Superior temporal gyrus (tissue), 1 donor: Measurements from ENCODE around the gene SLC2A6.

Source experiments
- DNase-seq: peaks from one replicate; pipeline ENCODE4 v3.0.0-alpha.2; 2016; ENCODE audit errors: extremely low spot score

SLC2A6 gene

DNA sequence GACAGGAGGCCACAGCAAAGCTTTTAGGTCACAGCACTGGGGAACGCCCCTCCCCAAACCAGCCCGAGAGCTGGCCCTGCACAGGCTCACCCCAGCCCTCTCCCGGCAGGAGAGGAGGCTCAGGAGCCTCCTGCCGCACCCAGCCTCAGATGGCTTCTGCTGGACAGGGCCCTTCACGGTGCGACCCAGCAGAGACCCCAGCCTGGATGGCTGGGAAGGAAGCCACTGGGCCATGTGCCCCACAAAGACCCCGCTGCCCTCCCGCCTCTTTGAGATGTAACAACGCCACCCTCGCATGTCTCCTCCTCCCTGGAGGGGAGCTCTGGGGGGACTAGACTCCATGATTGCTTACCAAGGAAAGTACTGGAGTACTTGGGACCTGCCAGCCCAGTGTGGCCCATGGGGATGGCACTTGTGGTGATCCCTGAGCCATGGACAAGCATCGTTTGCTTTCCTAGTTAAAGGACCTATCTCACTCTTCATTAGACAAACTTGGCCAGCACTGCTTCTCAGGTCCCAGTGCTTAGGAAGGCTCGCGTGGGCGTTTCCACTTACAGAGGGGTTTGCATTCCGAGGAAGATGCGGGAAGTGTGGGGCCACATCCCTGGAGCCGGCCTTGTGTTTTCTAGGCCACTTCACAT lies 36.8 kb upstream of the SLC2A6 start:
- no peak for DNase-seq

DNA sequence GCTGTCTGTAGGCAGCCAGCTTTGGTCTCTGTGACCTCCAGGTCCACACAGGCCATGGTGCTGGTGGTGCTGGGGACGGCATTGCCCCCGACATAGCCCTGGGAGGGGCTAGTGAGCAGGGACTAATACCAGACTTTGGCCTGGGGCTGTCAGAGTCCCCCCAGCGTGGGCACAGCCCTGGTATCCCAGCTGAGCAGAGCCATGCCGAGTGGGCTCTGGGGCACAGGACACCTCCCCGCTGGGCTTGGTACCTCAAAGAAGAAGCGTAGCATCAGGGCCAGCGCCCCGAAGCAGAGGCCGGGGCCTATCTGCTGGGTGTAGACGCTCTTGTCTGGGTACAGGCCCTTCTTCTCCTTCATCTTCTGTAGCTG lies 36.3 kb upstream of the SLC2A6 start:
- no peak for DNase-seq

DNA sequence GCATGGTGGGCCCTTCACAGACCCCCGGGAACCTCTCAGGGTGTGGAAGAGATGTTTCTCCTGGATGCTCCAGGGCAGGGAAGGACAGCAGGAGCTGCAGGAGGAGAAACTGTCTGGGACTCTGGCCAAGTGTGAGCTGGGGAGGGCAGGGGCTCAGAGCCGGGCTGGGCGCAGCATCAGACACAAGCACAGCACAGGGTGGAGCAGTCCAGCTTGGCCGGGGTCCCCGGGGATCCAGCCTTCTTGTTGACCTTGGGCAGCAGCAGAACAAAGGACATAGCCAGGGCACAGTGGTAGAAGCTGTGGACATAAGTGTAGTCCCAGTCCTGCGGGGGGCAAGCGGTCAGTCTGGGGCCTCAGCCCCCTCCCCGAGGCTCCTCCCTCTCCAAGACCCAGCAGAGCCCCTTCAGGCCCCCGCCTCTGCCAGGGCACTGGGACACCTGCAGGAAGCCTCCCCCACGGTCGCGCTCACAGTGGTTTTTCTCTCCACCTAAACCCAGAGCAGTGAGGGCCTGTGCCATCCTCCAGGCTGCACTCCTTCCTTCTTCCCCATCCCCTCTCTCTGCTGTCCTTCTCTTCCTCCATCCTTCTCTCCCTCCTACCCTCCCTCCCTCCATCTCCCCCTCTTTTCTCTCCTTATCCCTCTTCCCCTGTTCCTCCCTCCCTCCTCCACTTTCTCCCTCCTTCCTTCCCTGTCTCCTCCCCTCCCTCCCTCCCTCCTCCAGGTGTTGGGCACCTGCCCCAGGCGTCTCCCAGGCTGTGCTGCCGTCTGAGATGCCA lies 35.8 kb upstream of the SLC2A6 start:
- peak; percentile 68 for DNase-seq

DNA sequence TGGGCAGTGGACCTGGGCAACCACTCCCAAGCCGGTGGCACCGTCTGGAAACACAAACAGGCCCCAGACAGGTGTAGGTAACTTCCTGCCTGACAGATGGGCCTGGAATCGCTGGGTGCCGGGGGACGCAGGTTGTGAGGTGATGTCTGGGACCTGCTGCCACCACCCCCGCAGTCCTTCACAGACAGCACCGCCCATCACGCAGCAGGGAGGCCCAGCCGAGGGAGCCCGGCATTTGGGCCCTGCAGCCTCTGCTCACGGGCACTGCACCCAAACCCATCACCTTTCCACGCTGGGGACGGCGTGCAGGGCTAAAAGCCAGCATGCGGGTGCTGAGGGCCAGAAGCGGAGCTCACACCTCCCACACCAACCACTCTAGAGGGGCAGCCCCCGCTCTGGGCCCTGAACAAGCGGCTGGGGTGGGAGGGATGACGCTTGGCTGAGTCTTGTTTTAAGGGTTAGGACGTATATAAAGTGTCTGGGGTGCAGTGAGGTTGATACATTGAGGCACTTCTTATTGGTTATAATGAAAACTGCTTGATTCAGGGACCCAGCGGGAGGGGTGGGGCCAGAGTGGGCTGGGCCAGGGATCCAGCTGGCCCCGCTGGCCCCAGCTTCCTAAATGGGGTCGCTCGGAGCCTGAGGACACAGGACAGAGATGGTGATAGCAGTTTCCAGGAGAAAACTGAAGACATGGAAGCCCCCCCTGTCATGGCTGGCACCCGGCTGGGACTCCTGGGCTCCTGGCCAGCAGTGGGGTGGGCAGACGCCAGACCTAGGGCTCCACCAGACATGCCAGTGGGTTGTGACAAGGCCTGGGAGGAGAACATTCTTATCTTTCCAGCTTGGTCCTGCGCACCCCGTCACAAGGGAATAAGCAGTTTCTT lies 34.6 kb upstream of the SLC2A6 start:
- no peak for DNase-seq

DNA sequence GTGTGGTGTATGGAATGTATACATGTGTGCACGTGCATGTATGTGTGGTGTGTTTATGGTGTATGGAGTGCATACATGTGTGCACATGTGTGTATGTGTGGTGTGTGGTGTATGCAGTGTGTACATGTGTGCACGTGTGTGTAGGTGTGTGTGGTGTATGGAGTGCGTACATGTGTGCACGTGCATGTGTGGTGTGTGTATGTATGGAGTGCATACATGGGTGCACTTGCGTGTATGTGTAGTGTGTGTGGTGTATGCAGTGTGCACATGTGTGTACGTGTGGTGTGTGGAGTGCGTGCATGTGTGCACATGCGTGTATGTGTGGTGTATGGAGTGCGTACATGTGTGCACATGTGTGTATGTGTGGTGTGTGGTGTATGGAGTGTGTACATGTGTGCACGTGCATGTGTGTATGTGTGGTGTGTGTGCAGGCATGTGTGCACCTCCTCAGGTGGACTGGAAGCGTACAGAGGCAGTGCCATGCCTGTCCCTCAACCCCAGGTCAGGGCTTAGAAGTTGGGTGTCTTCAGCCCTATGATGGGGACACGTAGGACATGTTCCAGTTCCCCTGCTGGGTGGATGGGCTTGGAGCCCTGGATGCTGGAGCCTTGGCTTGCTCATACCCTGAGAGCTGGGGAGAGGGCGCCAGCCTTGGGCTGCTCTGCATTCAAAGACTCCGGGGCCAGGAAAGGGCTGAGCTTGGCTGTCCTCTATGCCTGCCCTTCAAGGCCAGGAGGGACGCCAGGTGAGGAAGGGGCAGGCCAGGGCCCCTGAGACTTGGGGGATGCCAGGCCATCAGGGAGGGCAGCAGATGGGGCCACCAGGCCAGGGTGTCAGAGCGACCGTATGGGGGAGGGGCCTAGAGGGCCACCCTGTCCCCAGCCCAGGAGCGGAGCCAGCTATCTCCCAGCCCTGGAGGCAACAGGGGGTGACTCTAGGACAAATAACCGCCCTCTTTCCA lies 33.6 kb upstream of the SLC2A6 start:
- DNase-seq, result no peak

DNA sequence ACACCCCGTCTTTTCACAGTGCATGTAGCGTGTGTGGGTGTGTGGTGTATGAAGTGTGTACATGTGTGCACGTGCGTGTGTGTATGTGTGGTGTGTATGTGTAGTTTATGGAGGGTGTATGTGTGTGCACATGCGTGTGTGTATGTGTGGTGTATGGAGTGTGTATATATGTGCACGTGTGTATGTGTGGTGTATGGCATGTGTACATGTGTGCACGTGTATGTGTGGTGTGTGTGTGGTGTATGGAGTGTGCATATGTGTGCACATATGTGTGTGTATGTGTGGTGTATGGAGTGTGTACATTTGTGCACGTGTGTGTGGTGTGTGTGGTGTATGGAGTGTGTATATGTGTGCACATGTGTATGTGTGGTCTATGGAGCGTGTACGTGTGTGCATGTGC lies 32.7 kb upstream of the SLC2A6 start:
- DNase-seq, result no peak

DNA sequence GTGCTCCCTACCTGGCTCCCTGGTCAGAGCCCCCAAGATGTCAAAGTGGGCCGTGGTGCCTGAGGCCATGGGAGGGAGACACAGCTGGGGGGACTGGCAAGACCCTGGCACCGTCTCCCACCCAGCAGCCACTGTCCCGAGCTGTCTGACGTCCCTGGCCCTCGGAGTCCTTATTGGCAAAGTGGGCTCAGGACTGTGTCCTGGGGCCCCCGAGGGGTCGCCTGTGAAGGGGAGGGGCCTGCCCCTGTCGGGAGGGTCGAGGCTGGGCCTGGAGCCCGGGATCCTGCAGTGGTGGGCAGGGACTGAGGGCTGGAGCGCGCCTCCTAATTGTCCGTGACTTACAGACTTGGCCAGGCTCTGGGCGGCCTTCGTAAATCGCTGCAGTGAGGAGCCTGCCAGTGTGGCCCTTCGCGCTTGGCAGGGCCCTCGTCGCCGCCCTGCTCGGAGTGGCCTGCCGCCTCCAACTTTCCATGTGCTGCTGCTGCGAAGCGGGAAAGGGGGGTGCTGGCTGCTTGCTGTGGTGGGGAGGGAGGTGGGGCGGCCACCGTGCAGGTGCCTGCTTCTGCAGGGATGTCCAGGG lies 32.1 kb upstream of the SLC2A6 start:
- DNase-seq, result no peak

DNA sequence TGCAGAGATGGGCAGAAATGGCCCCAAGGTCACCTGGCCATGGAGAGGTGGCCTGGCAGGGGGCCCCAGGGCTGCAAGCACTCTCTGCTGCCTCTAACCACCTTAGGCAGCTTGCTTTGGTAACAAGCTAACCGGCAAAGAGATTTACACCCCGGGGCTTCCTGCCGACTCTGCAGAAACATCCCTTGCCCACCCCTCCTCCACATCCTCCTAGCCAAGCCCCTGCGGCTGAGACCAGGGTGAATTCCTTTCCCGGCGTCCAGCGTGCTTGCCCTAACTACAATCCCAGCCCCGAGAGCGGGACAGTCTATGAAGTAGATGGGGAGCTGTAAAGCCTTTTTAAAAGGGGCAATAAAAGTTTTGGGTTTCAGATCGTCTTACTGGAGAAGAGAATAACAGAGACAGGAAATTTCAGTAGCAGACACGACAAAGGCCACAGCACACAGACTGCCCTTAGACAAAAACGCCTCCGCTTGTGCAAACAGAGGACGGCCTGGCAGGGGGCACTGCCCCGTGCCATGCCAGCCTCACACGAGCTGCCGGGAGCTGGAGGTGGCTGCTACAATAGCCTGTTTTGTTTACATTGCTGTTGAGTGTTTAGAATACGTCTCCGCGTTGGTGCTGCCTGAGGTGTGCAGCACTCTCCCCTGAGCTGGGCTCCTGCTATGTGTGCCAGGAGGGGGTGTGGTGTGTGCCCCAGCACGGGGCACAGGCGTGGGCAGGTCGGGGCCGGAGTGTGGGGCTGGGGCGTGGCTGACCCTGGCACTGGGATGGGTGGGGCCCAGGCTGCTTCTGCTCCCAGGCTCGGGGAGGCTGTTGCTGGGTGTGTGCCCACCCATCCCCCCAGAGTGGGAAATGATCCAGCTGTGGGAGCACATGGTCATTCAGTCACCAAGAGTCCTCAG lies 30.5 kb upstream of the SLC2A6 start:
- peak; percentile 67 for DNase-seq

DNA sequence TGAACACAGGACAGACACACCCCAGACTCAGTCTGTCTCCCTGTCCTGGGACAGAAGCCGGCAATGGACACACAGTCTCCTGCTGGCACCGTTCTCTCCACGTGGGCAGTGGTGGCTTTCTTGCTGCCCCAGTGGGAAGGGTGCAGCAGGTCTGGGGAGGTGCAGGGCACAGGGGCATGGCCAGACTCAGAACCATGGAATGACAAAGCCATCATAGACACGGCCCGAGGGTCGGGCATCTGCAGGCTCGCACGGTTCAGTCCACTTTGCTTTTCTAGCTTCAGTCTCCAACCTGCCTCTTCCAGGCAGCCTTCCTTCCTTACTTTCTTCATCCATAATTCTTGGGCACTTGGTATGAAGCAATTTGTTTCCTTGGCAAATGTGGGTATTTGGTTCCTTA lies 29.1 kb upstream of the SLC2A6 start:
- DNase-seq, result no peak

DNA sequence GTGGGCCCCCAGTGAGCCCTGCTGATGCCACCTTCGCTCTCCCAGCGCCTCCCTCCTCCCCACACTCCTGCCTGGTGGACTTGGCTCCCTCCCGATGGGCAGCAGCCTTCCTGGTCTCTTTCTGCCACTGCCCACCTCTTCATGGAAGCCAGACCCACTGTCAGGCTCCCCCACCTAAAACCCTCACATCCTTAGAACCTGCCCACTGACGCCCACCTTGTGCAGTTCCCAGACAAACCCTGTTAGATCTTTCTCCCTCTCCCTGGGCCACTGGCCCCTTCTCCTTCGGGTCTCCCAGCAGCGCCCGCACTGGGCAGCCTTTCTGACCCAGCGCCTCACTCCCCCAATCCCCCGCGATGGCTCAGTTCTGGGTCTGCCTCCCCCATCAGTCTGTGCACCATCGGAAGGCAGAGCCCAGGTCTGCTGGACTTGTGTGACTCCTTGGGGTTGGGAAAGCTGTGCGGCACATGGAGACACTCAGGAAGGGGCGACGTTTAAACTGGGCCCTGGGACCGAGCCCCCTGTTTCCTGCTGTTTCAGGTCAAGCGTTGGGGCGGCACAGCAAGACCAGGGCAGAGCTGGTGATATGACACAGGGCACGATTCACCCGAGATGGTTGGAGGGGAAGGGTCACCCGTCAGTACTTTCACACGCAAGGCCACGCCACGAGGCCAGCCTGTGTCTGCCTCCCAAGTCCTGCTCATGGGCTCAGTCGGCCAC lies 28.5 kb upstream of the SLC2A6 start:
- no peak for DNase-seq

DNA sequence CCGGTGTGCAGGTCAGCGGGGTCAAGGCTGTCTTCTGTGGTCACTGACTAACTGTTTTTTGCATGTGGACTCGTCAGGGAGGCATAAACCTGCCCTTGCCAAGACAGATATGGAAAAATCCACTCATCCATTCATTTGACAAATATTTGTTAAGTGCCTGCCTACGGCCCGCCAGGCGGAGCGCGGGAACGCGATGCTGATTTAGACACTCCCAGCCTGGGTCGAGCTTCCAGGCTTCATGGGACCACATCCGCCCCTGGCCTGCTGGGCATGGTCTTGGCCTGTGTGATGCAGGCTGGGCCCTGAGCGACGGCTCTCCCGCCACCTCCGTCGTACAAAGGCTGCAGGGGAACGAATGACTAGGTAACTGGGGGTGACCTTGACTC lies 27.7 kb upstream of the SLC2A6 start:
- no peak for DNase-seq

DNA sequence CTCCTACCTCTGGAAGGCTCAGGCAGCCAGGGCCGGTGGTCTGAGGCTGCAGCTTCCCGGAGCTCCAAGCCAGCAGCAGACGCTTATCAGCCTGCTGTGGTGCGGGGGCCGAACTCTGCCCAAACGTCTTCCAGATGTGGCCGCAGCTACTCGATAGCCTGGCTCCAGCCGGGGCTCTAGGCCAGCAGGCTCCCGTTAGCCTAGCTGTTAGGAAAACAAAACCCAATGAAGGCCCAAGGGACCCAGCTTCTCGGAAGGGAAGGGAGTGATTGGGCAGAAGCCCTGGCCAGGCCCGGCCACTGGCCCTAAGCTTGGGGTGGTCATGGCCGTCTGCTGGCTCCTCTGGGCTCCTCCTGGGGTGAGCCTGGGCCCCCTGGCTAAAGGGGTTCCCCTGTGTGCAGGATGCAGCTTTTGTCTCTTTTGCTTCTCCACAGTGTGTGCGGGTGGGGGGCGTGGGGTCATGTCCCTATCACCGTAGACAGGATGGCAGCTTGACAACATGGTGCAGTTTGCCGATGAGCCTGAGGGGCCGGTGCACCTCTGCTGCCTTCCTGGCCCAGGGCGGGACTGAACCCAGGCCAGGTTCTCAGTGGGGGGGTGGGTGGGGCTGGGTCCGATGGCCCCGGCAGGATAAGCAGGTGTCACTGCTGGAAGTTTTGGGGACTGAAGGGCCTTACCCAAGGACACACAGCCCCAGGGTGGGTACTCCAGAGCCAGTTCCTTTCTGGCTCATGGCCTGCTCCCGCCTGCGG lies 27.2 kb upstream of the SLC2A6 start:
- no peak for DNase-seq

DNA sequence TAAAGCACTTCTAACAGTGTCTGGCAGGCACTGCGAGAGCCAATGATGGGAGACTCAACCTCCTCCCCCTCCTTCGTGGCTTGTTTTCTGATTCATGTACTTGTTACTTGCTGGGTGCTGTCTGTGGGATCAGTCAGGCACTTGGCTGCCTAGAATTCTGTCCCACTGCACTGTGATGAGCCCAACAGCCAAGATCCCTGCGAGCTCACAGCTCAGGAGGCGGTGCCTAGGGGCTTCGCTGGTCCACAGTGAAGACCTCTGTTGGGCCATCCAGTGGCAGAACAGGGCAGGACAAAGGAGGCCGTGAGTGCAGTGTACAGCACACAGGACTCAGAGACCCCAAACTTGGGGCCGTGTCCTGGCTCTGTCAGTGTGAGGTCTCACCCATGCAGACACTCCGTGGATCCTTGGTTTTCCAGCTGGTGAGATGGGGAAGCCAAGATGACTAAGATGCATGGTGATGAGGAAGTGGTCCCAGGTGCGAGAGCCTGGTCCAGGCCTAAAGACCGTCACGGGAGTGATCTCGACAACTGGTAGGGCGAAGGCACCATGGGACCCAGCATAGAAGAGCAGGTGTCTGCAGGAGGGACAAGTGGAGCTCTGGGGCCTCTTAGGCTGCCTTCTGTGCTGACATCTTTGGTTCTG lies 26.4 kb upstream of the SLC2A6 start:
- DNase-seq, result no peak

DNA sequence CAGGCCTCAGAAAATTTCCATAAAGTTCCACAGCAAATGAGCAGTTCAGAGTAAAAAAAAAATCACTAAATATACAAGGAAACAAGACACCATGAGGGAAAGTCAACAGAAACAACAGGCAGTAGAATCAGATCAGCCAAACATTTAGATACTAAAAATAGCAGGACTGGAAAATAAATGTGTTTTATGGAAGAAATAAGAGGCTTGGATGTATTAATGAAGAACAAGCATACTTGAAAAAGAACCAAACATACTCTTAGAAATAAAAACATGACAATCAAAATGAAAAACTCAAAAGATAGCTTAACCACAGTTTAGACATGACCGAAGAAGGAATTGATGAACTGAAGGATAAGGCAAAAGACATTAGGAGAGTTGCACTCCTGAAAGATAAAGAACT lies 23.2 kb upstream of the SLC2A6 start:
- no peak for DNase-seq

DNA sequence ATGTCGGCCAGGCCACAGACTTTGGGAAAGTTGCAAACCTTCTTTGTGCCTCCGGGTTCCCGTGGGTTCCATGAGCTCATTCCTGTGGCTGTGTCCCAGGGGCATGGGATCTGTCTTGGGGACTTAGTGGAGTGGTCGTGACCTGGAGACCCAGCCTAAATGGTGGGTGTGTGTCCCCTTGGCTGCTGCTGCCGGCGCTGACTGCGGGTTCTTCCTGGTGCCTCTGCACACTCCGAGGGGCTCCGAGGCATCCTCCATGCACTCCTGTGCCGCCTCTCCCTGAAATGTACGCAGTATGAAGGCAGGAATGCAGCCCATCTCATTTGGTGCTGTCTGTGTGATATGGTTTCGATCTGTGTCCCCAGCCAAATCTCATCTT lies 21.0 kb upstream of the SLC2A6 start:
- no peak for DNase-seq

DNA sequence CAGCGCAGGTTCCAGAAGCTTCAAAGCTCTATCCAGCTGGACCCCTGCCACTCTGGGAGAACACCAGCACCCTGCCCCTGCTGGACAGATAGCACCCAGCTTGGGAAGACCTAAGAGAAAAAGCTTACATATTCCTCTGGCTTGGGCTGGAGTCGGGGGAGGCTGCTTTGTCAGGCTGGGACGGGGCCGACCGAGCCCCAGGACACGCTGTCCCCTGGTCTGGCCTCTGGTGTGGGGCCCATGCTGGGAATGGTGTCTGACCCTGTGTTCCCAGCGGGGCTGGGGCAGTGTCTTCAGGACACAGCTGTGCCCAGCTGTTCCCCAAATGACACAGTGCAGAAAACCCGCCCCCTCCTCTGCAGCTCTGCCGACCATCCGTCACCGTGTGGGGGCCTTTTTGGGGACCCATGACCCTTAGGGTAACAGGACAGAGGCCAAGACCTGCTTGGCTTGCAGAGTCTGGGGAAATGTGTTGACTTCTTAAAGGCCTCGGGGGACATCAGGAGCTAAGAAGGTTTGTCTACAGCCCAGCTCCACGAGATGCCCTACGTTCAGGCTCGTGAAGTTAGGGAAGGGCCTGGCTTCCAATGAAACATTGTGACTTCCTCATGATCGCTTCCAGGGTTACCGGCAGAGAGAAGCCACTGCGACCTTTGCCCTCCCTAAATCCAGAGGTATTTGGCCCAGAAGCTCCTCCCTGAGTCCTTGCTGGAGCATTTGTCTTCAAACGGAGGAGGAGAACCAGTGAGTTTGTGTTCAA lies 20.4 kb upstream of the SLC2A6 start:
- no peak for DNase-seq
